ENCODE data around the gene CDS2. TPM values are rescaled to one million over a fixed set of nuclear protein-coding genes. Genes with fewer than 3 reads are reported as not detected.

Gene CDS2
- total and polyA plus RNA-seq, 2 of the 13 experiments (the other 11 are each of a cell fraction or from before 2014, with no cell fraction given), result 81.3 to 153 TPM

- TF ChIP-seq, protein P1, sequence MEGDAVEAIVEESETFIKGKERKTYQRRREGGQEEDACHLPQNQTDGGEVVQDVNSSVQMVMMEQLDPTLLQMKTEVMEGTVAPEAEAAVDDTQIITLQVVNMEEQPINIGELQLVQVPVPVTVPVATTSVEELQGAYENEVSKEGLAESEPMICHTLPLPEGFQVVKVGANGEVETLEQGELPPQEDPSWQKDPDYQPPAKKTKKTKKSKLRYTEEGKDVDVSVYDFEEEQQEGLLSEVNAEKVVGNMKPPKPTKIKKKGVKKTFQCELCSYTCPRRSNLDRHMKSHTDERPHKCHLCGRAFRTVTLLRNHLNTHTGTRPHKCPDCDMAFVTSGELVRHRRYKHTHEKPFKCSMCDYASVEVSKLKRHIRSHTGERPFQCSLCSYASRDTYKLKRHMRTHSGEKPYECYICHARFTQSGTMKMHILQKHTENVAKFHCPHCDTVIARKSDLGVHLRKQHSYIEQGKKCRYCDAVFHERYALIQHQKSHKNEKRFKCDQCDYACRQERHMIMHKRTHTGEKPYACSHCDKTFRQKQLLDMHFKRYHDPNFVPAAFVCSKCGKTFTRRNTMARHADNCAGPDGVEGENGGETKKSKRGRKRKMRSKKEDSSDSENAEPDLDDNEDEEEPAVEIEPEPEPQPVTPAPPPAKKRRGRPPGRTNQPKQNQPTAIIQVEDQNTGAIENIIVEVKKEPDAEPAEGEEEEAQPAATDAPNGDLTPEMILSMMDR (CRISPR knock-in tag; IDR thresholded peaks at IDR 0.05), result peak; percentile 95
- TF ChIP-seq HES4 (CRISPR knock-in tag; IDR thresholded peaks at IDR 0.05; ENCODE audit: borderline replicate concordance) (no peak), ZBTB33 (CRISPR knock-in tag; IDR thresholded peaks at IDR 0.05) (peak; percentile 70; the same call in 1 of the 2 replicates), KLF12 (CRISPR knock-in tag; IDR thresholded peaks at IDR 0.05; ENCODE audit: borderline replicate concordance) (no peak), PAF1 (CRISPR knock-in tag; IDR thresholded peaks at IDR 0.05) (no peak), RBM22 (optimal IDR thresholded peaks at IDR 0.05; ENCODE audit: low read length) (no peak), HOXA7 (CRISPR knock-in tag; IDR thresholded peaks at IDR 0.05) (no peak), GZF1 (CRISPR knock-in tag; IDR thresholded peaks at IDR 0.05) (no peak), SMYD3 (CRISPR knock-in tag; IDR thresholded peaks at IDR 0.05) (no peak), SOX5 (CRISPR knock-in tag; IDR thresholded peaks at IDR 0.05; ENCODE audit: borderline replicate concordance) (no peak; the same call in 1 of the 2 replicates), ZNF264 (CRISPR knock-in tag; IDR thresholded peaks at IDR 0.05) (no peak), ZNF768 (CRISPR knock-in tag; IDR thresholded peaks at IDR 0.05) (no peak), ZFY (CRISPR knock-in tag; IDR thresholded peaks at IDR 0.05) (no peak), RBM39 (IDR thresholded peaks at IDR 0.05; ENCODE audit: low read depth, low read length, poor library complexity, severe bottlenecking) (no peak), CENPT (CRISPR knock-in tag; IDR thresholded peaks at IDR 0.05; ENCODE audit: low read depth) (no peak), USF2 (IDR thresholded peaks at IDR 0.05; ENCODE audit: low read depth, low read length) (no peak), USF2 (CRISPR knock-in tag; IDR thresholded peaks at IDR 0.05; ENCODE audit: borderline replicate concordance) (no peak), RORA (CRISPR knock-in tag; IDR thresholded peaks at IDR 0.05) (no peak), ZMAT5 (CRISPR knock-in tag; IDR thresholded peaks at IDR 0.05; ENCODE audit: borderline replicate concordance, low read depth) (no peak), RBAK (CRISPR knock-in tag; IDR thresholded peaks at IDR 0.05) (no peak), NFIB (CRISPR knock-in tag; IDR thresholded peaks at IDR 0.05; ENCODE audit: borderline replicate concordance) (no peak), KDM2A (CRISPR knock-in tag; IDR thresholded peaks at IDR 0.05; ENCODE audit: borderline replicate concordance, low read depth) (0 out of 2 replicates have a peak, but pooled peaks have one; percentile 58), ZNF274 (CRISPR knock-in tag; IDR thresholded peaks at IDR 0.05) (no peak; the same call in 1 of the 2 replicates)
Observed at GRCh38 chr20:5100684-5101347, 26.0 kb upstream of the CDS2 start (continued).

Data from HepG2 (cell line).